ENCODE data around the gene NCR3LG1.

The NCR3LG1 gene, protein sequence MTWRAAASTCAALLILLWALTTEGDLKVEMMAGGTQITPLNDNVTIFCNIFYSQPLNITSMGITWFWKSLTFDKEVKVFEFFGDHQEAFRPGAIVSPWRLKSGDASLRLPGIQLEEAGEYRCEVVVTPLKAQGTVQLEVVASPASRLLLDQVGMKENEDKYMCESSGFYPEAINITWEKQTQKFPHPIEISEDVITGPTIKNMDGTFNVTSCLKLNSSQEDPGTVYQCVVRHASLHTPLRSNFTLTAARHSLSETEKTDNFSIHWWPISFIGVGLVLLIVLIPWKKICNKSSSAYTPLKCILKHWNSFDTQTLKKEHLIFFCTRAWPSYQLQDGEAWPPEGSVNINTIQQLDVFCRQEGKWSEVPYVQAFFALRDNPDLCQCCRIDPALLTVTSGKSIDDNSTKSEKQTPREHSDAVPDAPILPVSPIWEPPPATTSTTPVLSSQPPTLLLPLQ
- long read RNA-seq, full-length matches to known transcripts: 3 of 27 reads
- long read RNA-seq, partial matches to known transcripts: 4 of 27 reads
- long read RNA-seq, other reads (novel, unspliced or antisense): 20 of 27 reads

DNA sequence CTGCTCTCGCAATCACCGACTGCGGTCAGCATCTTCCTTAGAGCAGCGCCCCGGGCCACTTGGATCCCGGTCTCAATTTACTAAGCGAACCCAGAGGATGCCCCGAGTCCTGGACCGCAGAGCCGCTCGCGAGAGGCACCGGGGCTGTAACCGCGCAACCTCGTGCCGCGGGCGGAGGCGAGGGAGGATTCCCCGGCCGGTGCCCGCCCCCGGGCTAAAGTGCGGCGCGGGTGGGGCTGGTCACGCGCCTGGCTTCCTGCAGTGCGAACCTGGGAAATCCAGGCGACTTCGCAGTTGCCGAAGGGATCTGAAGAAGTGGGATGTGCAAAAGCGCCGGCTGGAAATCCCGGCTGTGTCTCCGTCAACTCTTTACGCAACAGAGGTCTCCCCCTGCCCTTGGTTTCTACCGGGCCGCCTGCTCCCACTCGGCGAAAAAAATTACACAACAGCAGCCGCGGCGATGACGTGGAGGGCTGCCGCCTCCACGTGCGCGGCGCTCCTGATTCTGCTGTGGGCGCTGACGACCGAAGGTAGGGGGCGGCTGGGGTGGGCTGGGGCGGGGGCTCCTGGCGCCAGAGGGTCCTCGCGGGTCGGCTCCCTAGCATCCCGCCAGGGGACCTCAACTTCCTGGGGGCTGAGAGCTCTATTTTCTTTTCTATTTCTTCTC, at the start of gene NCR3LG1:
TSS of gene NCR3LG1 (plus strand) at position 291 of the 667 bp plus-strand sequence. CDS start at position 461, 170 bp downstream.
- DNase-seq (ENCODE audit: low read depth in 1 of 2, low spot score in 1 of 2): peak; percentile 80 to 84
- H3K27me3 ChIP-seq (ENCODE audit: insufficient read depth, poor library complexity, severe bottlenecking): no peaks in the 10 kb centered on the region

GRCh38 chr11:17313349-17314231, 38.0 kb upstream of the NCR3LG1 start:
- DNase-seq (ENCODE audit: low read depth in 1 of 2, low spot score in 1 of 2): no peak
- TF ChIP-seq, protein P1, sequence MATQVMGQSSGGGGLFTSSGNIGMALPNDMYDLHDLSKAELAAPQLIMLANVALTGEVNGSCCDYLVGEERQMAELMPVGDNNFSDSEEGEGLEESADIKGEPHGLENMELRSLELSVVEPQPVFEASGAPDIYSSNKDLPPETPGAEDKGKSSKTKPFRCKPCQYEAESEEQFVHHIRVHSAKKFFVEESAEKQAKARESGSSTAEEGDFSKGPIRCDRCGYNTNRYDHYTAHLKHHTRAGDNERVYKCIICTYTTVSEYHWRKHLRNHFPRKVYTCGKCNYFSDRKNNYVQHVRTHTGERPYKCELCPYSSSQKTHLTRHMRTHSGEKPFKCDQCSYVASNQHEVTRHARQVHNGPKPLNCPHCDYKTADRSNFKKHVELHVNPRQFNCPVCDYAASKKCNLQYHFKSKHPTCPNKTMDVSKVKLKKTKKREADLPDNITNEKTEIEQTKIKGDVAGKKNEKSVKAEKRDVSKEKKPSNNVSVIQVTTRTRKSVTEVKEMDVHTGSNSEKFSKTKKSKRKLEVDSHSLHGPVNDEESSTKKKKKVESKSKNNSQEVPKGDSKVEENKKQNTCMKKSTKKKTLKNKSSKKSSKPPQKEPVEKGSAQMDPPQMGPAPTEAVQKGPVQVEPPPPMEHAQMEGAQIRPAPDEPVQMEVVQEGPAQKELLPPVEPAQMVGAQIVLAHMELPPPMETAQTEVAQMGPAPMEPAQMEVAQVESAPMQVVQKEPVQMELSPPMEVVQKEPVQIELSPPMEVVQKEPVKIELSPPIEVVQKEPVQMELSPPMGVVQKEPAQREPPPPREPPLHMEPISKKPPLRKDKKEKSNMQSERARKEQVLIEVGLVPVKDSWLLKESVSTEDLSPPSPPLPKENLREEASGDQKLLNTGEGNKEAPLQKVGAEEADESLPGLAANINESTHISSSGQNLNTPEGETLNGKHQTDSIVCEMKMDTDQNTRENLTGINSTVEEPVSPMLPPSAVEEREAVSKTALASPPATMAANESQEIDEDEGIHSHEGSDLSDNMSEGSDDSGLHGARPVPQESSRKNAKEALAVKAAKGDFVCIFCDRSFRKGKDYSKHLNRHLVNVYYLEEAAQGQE (IDR thresholded peaks at IDR 0.05; ENCODE audit: insufficient replicate concordance, low read depth): no peak
- TF ChIP-seq SPI1 (IDR thresholded peaks at IDR 0.05; ENCODE audit: borderline replicate concordance, low read depth): no peak
- TF ChIP-seq, protein P2, sequence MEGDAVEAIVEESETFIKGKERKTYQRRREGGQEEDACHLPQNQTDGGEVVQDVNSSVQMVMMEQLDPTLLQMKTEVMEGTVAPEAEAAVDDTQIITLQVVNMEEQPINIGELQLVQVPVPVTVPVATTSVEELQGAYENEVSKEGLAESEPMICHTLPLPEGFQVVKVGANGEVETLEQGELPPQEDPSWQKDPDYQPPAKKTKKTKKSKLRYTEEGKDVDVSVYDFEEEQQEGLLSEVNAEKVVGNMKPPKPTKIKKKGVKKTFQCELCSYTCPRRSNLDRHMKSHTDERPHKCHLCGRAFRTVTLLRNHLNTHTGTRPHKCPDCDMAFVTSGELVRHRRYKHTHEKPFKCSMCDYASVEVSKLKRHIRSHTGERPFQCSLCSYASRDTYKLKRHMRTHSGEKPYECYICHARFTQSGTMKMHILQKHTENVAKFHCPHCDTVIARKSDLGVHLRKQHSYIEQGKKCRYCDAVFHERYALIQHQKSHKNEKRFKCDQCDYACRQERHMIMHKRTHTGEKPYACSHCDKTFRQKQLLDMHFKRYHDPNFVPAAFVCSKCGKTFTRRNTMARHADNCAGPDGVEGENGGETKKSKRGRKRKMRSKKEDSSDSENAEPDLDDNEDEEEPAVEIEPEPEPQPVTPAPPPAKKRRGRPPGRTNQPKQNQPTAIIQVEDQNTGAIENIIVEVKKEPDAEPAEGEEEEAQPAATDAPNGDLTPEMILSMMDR (IDR thresholded peaks at IDR 0.05; ENCODE audit: insufficient read depth, low read length): no peak
- TF ChIP-seq POLR2AphosphoS5 (IDR thresholded peaks at IDR 0.05; ENCODE audit: low read depth): no peak
- no peak for TF ChIP-seq GABPA (IDR thresholded peaks at IDR 0.05; ENCODE audit: low read depth)
- Histone ChIP-seq H3K27ac (replicated peaks) (no peak overlapping the region), H3K27me3 (ENCODE audit: insufficient read depth, poor library complexity, severe bottlenecking) (no peaks in the 10 kb centered on the region), H3K4me3 (replicated peaks; ENCODE audit: insufficient read depth, low read length) (no peak overlapping the region)

More for the DNA sequence above, at the start of gene NCR3LG1:
- H3K27ac ChIP-seq (replicated peaks): peak within 1 kb of the TSS; percentile 92
- TF ChIP-seq, protein P1 (IDR thresholded peaks at IDR 0.05; ENCODE audit: insufficient replicate concordance, low read depth): no peak
- peak; percentile 46; the same call in 1 of the 2 replicates for TF ChIP-seq POLR2AphosphoS5 (IDR thresholded peaks at IDR 0.05; ENCODE audit: low read depth)
- H3K4me3 ChIP-seq (replicated peaks; ENCODE audit: insufficient read depth, low read length): peak within 1 kb of the TSS; percentile 50

- Histone ChIP-seq H3K4me3 (replicated peaks; ENCODE audit: insufficient read depth, low read length) (no peak overlapping the region), H3K27ac (replicated peaks) (no peak overlapping the region), H3K27me3 (ENCODE audit: insufficient read depth, poor library complexity, severe bottlenecking) (no peaks in the 10 kb centered on the region)
- DNase-seq (ENCODE audit: low read depth in 1 of 2, low spot score in 1 of 2): no peak
- TF ChIP-seq, protein P2 (IDR thresholded peaks at IDR 0.05; ENCODE audit: insufficient read depth, low read length): no peak
- TF ChIP-seq, protein P1 (IDR thresholded peaks at IDR 0.05; ENCODE audit: insufficient replicate concordance, low read depth): no peak
- no peak for TF ChIP-seq POLR2AphosphoS5 (IDR thresholded peaks at IDR 0.05; ENCODE audit: low read depth)
- no peak for TF ChIP-seq SPI1 (IDR thresholded peaks at IDR 0.05; ENCODE audit: borderline replicate concordance, low read depth)
- TF ChIP-seq GABPA (IDR thresholded peaks at IDR 0.05; ENCODE audit: low read depth): no peak
Observed at GRCh38 chr11:17314232-17314547, 37.4 kb upstream of the NCR3LG1 start.
